HepG2 (cell line): ENCODE data around the gene LPO. TPM values are rescaled to one million over a fixed set of nuclear protein-coding genes. Genes with fewer than 3 reads are reported as not detected.

Source experiments
- ATF2 ChIP-seq: sonication (generic); formaldehyde crosslinking; IDR thresholded peaks from 2 replicates; pipeline ENCODE4 v1.4.0; 2020; ENCODE audit warnings: missing genetic modification reagents
- CEBPB ChIP-seq: IDR thresholded peaks from 2 replicates; pipeline ENCODE4 v1.6.1; 2011; ENCODE audit warnings: low read depth, low read length, improper control_type of control experiment, borderline replicate concordance
- CENPBD1 ChIP-seq: sonication (generic); formaldehyde crosslinking; IDR thresholded peaks from 2 replicates; pipeline ENCODE4 v1.8.0; 2022; ENCODE audit warnings: missing genetic modification reagents, low read depth, mild to moderate bottlenecking, borderline replicate concordance
- EZH2 ChIP-seq: conservative IDR thresholded peaks from 2 replicates; pipeline ENCODE4 v1.6.1; 2012; ENCODE audit warnings: mild to moderate bottlenecking, low read depth, low read length, moderate library complexity
- FOXP1 ChIP-seq, 2 experiments: fragments of 450-650 bp in 1 of 2; IDR thresholded peaks; 2 replicates each; pipeline ENCODE4 v1.6.1; 2017 to 2018; ENCODE audit warnings: antibody characterized with exemption in 1 of 2
- GMEB2 ChIP-seq: IDR thresholded peaks from 2 replicates; pipeline ENCODE4 v1.6.1; 2016; ENCODE audit warnings: missing biosample characterization, missing genetic modification reagents, low read depth
- ISX ChIP-seq: sonication (generic); formaldehyde crosslinking; conservative IDR thresholded peaks from 2 replicates; pipeline ENCODE4 v1.5.0; 2020; ENCODE audit warnings: missing genetic modification reagents
- KAT7 ChIP-seq: IDR thresholded peaks from 2 replicates; pipeline ENCODE4 v1.6.1; 2018; ENCODE audit warnings: borderline replicate concordance, missing compliant biosample characterization
- NFKB2 ChIP-seq: sonication (generic); formaldehyde crosslinking; IDR thresholded peaks from 2 replicates; pipeline ENCODE4 v1.4.0; 2020; ENCODE audit warnings: missing genetic modification reagents, borderline replicate concordance
- SNAI1 ChIP-seq: sonication (generic); formaldehyde crosslinking; IDR thresholded peaks from 2 replicates; pipeline ENCODE4 v1.5.0; 2020; ENCODE audit warnings: mild to moderate bottlenecking, missing genetic modification reagents, borderline replicate concordance
- SOX13 ChIP-seq, 3 experiments: fragments of 450-650 bp in 1 of 3; sonication (generic) in 1 of 3; formaldehyde crosslinking in 1 of 3; IDR thresholded peaks in 2 of 3; conservative IDR thresholded peaks in 1 of 3; 2 replicates each; pipeline versions ENCODE4 v1.5.0 to v1.6.1; 2016 to 2020; ENCODE audit warnings: antibody characterized with exemption in 1 of 3, mild to moderate bottlenecking in 1 of 3, missing compliant biosample characterization in 1 of 3, missing genetic modification reagents in 1 of 3, moderate library complexity in 1 of 3
- ZBTB43 ChIP-seq: sonication (generic); formaldehyde crosslinking; conservative IDR thresholded peaks from 2 replicates; pipeline ENCODE4 v1.4.0; 2020; ENCODE audit warnings: missing genetic modification reagents
- ZFP36L2 ChIP-seq: sonication (generic); formaldehyde crosslinking; IDR thresholded peaks from 2 replicates; pipeline ENCODE4 v1.4.0; 2020; ENCODE audit warnings: missing genetic modification reagents
- ZNF280B ChIP-seq: sonication (generic); formaldehyde crosslinking; IDR thresholded peaks from 2 replicates; pipeline ENCODE4 v1.5.0; 2020; ENCODE audit warnings: missing genetic modification reagents, mild to moderate bottlenecking, borderline replicate concordance
- ZNF510 ChIP-seq: sonication (generic); formaldehyde crosslinking; IDR thresholded peaks from 2 replicates; pipeline ENCODE4 v1.4.0; 2020; ENCODE audit warnings: low read depth, mild to moderate bottlenecking, missing genetic modification reagents
- ZNF597 ChIP-seq: sonication (generic); formaldehyde crosslinking; IDR thresholded peaks from 2 replicates; pipeline ENCODE4 v1.5.0; 2020; ENCODE audit warnings: missing genetic modification reagents
- ZNF790 ChIP-seq: sonication (generic); formaldehyde crosslinking; IDR thresholded peaks from 2 replicates; pipeline ENCODE4 v1.8.0; 2022; ENCODE audit warnings: missing genetic modification reagents, mild to moderate bottlenecking, borderline replicate concordance
- ZNF83 ChIP-seq: sonication (generic); formaldehyde crosslinking; IDR thresholded peaks from 2 replicates; pipeline ENCODE4 v1.4.0; 2020; ENCODE audit warnings: missing genetic modification reagents, mild to moderate bottlenecking, borderline replicate concordance
- ZSCAN9 ChIP-seq: IDR thresholded peaks from 2 replicates; pipeline ENCODE4 v1.6.1; 2016; ENCODE audit warnings: borderline replicate concordance
- polyA plus RNA-seq, 8 experiments: library from polyadenylated mRNA; depleted of rRNA in 3 of 8; stranded (reverse) in 7 of 8; unstranded in 1 of 8; fragments of >200 nt; fragmentation: Illumina TruSeq in 4 of 8; extraction: Trizol in 4 of 8; gene quantifications; 2 replicates each; pipeline versions ENCODE4 v1.2.1 to v1.2.3, GENCODE V29; 2011 to 2016; ENCODE audit warnings: low read depth in 4 of 8, missing spikeins in 1 of 8, mixed read lengths in 1 of 8; ENCODE audit not compliant: insufficient read depth in 1 of 8
- total RNA-seq, 5 experiments: library from RNA; depleted of rRNA; stranded (reverse); fragments of >200 nt; fragmentation: Illumina TruSeq; extraction: Trizol; gene quantifications; 2 replicates each; pipeline ENCODE4 v1.2.3, GENCODE V29; 2016; ENCODE audit warnings: low read depth in 1 of 5

LPO gene
- total and polyA plus RNA-seq, 2 of the 13 experiments (the other 11 are each of a cell fraction or from before 2014, with no cell fraction given) = not detected

- no peak for TF ChIP-seq CENPBD1 (CRISPR knock-in tag)
- 0 out of 2 replicates have a peak, but pooled peaks have one; percentile 82 for TF ChIP-seq ZNF510 (CRISPR knock-in tag)
- peak; percentile 28; the same call in 1 of the 2 replicates for TF ChIP-seq KAT7
- TF ChIP-seq ATF2 (CRISPR knock-in tag) = peak; percentile 49; the same call in 1 of the 2 replicates
- no peak for TF ChIP-seq ISX (CRISPR knock-in tag)
- no peak for TF ChIP-seq EZH2
- peak; percentile 95; the same call in 1 of the 2 replicates for TF ChIP-seq NFKB2
- 0 out of 2 replicates have a peak, but pooled peaks have one; percentile 59 for TF ChIP-seq ZNF790
- 0 out of 2 replicates have a peak, but pooled peaks have one; percentile 58 for TF ChIP-seq ZNF83 (CRISPR knock-in tag)
- peak; percentile 88 for TF ChIP-seq ZBTB43
- peak; percentile 80; the same call in 1 of the 2 replicates for TF ChIP-seq ZSCAN9 (CRISPR knock-in tag)
- TF ChIP-seq CEBPB = no peak
- no peak for TF ChIP-seq ZFP36L2 (CRISPR knock-in tag)
- peak; percentile 83; the same call in 1 of the 2 replicates for TF ChIP-seq ZNF280B
- no peak for TF ChIP-seq SOX13 (IDR thresholded peaks at IDR 0.05)
- peak in 1 of 2 experiments; percentile 46; a peak in 2 of 4 replicates for TF ChIP-seq SOX13 (CRISPR knock-in tag; conservative IDR thresholded peaks at IDR 0.05 in 1 of 2, IDR thresholded peaks at IDR 0.05 in 1 of 2)
- no peak for TF ChIP-seq GMEB2 (CRISPR knock-in tag)
- TF ChIP-seq ZNF597 (CRISPR knock-in tag) = no peak
- no peak for TF ChIP-seq FOXP1 (IDR thresholded peaks at IDR 0.05)
- TF ChIP-seq FOXP1 (CRISPR knock-in tag; IDR thresholded peaks at IDR 0.05) = no peak
- TF ChIP-seq SNAI1 (CRISPR knock-in tag) = peak; percentile 95
Measured at GRCh38 chr17:58249270-58250133, 11.1 kb downstream of the LPO start (continued).
